ENCODE data around the gene FRMD4A.

- TF ChIP-seq CTCF (optimal IDR thresholded peaks at IDR 0.05 in 1 of 3, IDR thresholded peaks at IDR 0.05 in 1 of 3, conservative IDR thresholded peaks at IDR 0.05 in 1 of 3; ENCODE audit: extremely low read depth in 1 of 3, insufficient read depth in 2 of 3, low read length in 3 of 3) = no peak
- TF ChIP-seq EZH2 (IDR thresholded peaks at IDR 0.05; ENCODE audit: low read length) = no peak
Observed at GRCh38 chr10:14137391-14137790, 193.3 kb downstream of the FRMD4A start.
